Measurements from ENCODE around the gene GNB1.
A peak's percentile ranks its signal among the peaks of the same experiment; 100 is the strongest.

The GNB1 gene

DNA sequence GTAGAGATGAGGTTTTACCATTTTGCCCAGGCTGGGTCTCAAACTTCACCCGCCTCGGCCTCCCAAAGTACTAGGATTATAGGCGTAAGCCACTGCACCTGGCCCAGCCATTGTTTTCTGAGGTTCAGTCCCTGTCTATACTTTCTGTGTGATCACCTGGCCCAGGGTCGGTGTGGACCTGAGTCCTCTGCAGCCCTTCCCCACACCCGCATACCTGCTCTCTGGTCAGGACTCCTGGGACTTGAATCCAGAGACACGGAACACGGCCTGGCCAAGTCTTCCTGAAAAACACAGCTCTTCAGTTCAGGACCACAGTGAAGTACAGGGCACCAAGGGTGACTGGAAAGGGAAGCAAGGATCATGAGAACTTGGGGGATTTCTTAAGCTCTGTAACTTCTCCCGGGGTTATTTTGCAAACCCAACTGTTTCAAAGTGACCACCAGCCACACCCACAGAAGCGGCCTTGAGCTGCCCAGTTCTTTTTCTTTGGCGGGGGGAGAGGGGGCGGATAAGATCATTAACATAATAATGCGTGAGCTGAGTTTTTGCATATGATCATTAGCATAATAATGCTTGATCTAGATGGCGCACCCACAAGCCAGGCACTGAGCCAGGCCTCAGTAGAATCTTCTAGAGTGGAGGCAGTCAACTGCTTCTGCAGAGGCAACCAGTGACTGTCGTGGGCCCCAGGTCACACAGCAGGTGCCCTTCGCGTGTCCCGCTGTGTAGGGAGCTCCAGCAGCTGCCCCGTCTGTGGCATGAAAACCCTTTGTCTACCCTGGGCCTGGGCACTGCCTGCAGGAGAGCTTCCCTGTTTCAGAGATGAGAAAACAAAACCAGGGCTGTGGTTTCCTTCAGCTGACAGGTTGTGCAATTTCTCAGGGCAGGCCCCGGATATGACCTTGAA lies 110.9 kb downstream of the GNB1 start:
- peak; percentile 32 for DNase-seq

DNA sequence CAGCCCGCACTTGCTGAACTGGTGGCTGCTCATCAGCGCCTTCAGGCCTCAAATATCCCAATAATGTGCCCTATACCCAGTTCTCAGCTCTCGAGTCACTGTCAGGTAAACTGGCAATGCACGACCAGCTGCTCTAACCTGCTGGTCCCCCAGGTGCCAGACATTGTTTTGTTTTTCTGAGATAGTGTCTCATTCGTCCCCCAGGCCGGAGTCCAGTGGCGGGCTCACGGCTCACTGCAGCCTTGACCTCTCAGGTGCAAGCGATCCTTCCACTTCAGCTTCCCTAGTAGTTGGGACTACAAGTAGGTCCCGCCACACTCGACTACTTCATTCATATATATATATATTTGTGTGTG lies 111.6 kb downstream of the GNB1 start:
- no peak for DNase-seq

DNA sequence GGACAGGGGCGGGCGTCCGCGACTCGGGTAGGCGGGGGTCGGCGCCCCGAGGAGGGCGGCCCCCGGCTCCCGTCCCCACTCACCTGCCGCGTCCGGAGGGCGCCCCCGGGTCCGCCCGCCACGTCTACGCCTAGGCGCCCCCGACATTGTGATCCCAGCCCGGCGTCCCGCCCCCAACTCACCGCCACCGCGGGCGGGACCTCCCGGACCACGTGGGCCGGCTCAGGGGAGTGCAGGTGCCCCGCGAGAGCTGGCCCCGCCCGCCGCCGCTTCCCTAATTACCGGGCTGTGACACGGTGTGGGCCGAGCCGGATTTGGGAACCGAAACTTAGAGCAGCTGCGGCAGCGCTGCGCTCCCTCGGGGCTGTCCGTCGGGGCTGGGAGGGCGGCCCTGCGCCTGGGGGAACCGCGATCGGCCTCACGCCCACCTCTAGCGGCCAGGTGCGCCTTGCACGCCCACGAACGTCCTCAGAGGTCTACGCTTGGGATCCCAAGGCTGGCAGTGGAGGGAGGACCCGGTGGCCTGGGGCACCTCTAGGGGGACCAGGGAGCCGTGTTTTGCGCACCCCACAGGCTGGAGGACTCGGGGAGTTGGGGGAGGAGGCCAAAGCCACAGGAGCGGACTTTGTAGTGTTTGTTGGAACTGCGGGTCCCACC lies 112.1 kb downstream of the GNB1 start:
- peak; percentile 73 for DNase-seq

DNA sequence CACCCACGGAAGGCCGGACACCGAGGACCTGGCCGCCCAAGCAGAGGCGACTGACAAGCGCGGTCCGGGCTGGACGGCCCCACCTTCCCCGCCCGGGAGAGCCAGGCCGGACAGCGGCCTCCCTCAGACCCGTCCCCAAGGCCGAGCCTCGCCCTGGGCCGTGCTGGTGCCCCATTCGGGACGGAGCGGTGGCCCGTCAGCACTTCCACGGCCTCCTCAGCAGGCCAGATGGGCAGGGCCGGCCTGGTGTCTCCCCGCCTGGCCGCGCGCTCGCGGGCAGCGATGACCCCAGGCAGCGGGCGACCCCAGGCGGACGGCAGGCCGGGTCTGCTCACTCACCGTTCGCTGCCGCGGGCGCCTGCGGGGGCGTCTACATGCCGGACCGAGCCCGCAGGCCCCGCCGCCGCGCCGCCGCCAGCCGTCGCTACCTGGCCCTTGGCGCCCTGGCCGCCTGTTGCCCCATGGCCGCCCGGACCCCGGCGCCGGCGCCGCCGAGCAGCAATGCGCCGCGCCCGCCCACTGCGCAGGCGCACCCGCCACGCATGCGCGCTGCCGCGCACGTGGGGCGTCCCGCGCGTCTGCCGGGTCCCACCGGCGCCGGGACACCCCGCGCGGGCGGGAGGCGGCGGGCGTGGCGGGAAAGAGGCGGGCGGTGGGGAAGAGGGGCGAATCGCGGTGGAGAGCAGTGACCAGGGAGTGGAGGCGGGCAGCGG lies 112.8 kb downstream of the GNB1 start, which contains the start of gene NADK:
NADK (minus strand) TSS at position 521 of the 713 bp plus-strand sequence. CDS start 13,064 bp downstream, outside the sequence.
- DNase-seq = peak; percentile 72

GRCh38 chr1:1777583-1777899 lies 113.3 kb downstream of the GNB1 start:
- DNase-seq = no peak

DNA sequence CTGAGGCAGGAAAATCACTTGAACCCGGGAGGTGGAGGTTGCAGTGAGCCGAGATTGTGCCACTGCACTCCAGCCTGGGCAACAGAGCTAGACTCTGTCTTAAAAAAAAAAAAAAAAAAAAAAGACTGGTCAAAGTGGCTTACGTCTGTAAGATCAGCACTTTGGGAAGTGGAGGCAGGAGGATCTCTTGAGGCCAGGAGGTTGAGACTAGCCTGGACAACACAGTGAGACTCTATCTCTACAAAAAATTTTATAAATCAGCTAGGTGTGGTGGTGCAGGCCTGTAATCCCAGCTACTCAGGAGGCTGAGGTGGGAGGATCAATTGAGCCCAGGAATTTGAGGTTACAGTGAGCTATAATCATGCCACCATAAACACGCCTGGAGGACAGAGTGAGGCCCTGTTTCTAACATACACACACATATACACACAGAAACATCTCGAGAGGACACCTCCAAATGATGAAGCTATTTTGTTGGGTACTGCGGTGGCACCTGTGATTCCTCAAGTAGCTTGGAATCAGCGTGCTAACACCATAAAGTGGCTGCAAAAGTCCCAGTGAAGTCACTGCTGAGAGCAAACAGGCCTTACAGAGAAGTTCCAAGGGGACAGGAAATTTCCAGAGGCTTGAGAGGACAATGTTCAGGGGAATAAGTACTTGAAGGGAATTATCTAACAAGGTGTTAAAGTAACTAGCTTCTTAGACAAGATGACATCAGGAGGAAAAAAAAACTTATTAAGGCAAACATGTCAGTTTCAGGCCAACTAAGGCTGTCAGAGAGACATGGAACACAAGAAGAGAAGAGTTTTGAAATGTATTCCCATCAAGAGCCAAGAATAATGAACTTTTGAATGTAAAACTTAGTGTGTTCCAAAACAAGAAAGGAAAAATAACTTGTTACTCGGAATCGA lies 114.0 kb downstream of the GNB1 start:
- DNase-seq = no peak

DNA sequence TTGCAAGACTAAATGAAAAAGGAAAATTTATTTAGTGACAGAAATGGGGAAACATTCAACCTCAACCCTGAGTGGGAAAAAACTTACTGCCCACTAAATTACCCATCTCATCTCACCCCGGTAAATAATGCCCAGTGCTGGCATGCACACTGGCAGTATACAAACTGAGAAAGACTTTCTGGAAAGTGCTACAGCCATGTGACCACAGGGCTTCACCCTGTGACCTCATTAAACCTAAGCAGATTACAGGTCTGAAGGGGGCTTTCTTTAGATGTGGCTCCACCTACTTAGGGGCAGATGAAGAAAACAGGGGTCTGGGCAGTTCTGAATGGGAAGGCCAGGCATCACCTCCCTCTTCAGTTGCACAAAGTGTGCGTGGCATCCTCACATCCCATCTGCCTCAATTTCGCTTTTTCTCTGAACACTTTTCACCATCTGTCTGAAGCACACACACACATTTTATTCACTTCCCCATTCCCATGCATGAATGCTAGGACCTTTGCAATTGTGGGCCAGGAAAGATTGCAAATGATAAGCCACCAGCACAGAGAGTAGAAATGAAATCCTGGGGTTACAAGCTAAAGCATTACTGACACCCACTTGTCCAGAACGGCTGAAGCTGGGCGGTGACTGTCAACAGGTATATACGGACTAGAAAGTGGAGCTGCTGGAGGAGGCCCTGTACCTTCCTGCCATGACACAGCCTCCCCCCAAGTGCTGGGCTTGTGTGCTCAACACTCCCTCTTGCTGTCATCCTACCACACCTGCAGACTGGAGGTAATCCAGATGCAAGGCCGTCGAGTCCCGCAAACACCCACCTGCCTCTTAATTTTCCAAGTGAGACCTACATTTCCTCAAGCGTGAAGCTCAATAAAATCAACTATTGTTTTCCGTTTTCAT lies 115.3 kb downstream of the GNB1 start:
- no peak for DNase-seq

DNA sequence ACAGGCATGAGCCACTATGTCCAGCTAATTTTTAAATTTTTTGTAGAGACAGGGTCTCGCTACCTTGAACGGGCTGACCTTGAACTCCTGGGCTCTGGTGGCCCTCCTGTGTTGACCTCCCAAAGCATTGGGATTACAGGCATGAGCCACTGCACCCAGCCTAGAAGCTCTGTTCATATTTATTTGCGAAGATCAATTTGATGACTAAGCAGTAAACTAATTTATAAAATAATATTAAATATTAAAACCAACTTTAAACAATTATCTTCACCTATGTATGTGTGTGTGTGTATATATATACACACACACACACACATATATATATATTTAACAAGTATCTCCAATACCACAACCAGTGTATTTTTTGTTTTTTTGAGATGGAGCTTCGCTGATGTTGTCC lies 117.0 kb downstream of the GNB1 start:
- DNase-seq = no peak

DNA sequence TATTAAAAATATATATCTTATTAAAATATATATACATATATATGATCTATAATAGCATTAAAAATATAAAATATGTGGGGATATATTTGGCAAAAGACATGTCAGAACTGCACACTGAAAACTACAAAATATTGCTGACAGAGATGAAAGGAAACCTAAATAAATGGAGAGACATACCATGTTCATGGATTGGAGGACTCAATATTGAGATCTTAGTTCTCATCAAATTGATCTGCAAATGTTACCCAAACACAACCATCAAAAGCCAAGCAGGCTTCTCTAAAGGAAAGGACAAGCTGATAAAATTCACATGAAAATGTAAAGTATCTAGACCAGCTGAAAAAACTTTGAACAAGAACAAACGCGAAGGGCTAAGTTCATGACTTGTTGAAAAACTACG lies 119.8 kb downstream of the GNB1 start:
- no peak for DNase-seq

DNA sequence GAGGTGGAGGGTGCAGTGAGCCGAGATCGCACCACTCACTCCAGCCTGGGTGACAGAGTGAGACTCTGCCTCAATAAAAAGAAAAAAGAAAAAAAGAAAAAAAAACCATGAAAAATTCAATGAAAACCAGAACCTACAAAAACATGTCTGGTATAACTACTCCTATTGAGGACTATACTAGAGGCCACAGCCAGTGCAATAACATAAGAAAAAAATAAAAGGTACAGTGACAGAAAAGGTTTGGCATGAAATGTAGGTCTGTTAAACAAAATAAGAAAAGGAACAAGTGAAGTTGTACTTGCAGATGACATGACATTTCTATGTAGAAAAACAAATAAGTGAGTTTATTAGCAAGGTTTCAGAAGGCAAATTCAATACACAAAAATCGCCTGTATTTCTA lies 120.8 kb downstream of the GNB1 start:
- DNase-seq = no peak

DNA sequence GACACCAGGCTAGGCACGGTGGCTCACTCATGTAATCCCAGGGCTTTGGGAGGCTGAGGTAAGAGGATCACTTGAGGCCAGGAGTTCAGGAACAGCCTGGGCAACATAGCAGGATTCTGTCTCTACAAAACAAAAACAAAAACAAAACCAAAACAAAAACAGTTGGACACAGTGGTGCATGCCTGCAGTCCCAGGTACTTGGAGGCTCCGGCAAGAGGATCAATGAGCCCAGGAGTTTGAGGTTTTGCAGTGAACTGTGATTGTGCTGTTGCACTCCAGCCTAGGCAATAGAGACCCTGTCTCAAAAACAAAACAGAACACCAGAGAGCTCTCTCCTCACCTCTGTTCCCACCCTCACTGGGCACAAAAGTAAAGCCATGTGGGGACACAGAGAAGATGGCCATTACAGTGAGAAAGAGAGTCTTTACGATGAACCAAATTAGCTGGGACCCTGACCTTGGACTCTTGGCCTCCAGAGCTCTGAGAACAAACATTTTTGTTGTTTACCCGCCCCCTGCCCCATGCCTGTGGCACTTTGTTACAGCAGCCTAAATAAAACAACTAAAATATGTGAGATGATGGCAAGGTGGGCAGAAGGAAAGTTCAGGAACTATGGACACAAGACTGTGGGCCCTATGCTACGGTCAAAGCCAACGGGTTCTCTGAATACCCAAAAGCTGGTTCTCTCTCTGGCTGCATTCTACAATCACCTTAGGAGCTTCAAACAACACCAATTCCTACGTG lies 122.5 kb downstream of the GNB1 start:
- DNase-seq = no peak

DNA sequence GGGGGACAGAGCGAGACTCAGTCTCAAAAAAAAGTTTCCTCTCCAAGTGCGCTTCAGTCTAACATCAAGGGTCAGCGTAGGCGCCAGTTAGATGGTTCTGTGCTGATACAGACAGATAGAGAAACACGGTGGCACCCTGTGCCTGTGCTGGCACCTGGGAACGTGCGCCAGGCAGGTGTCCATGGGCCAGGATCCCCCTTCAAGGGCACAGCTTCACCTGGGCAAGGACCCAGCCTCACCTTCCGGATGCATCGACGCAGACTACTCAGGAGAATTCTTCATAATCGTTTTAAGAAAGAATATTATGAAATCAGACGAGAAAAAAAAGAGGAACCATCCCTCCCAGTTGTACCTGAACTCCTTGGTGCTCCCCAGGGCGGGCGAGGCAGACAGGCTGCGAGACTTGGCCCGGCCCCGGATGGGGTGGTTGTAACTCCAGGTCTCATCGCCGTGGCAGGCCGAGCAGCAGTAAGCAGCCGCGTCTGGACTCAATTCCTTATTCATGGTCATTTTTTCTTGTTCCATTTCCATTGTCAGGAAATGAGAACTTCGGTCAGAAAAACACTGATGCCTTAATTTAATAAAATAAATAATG lies 125.9 kb downstream of the GNB1 start:
- no peak for DNase-seq

DNA sequence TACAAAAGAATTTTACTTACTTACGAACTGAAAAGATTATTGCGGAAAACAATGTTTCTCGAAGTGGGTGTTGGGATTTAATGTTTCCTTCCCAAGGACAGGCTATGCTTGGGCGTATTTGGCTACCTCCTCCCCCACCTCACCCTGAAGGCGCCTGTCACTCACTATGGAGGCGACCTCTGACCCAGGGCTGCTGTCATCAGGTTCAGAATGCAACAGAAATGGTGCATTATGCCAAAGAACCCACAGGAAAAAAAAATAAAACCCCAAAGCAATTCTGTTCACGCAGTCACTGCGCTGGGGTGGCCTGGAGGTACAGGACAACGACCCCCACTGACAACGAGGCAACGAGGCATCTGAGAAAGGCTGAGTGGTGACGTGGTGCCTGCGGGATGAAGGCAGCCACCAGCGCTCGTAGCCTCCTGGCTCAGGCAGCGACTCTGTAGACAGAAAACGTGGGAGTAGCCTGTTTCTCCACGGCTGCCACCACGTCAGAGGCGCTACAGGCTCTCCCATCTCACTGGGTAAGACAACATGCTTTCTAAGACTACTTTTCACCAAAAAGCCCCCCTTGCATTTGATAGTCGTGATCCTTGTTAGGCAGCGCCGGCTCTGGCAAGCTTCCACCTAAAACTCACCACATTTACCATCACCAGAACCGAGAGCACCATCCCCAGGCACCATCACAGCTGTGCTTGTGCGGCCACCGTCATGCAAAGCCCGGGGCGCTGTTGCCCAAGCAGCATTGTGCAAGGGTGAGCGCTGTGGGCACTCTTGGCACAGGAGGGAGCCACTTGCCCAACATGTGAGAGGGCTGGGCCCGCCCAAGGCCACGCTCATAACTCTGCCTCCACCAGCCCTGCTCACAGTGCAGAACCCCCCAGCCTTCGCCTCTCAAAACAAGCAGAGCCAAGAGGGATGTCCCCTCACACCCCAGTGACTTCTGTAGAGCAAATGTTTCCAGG lies 126.9 kb downstream of the GNB1 start:
- DNase-seq = no peak

GRCh38 chr1:1761504-1762376 lies 129.1 kb downstream of the GNB1 start:
- no peak for DNase-seq

DNA sequence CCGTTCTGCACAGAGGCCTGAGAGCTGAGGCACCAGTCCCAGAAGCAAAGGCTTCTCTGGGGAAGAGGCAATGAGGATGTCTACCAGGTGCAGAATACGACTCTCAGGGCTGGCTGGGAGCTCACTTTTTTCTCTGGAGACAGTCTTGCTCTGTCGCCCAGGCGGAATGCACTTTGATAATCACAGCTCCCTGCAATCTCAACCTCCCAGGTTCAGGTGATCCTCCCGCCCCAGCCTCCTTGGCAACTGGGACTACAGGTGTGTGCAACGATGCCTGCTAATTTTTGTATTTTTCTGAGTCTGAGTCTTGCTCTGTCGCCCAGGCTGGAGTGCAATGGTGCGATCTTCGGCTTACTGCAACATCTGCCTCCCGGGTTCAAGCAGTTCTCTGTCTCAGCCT lies 130.2 kb downstream of the GNB1 start:
- DNase-seq = no peak

DNA sequence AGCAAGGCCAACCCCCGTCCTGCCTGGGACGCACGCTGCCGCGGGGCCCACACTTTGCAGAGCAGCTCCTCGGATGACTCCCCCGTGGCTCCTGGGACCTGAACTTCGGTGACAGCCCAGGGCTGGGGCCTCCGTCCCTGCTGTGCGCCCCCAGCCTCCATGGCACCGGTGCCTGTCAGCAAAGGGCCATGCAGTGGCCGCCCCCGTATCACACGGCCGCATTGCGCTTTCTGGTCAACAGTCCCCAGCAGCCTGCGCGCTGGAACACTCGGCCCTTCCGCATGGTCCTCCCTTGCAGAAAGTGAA lies 130.6 kb downstream of the GNB1 start:
- DNase-seq = no peak

GRCh38 chr1:1759456-1760344 lies 131.2 kb downstream of the GNB1 start:
- DNase-seq = no peak

Data from stimulated activated CD4-positive, alpha-beta T cell treated with anti-CD3 and anti-CD28 coated beads, Interleukin-12 subunit alpha, Interleukin-12 subunit beta, amount 100 ng/mL, for 4 hours (primary cell).